ENCODE results near the gene LDHAL6B.
A peak's percentile ranks its signal among the peaks of the same experiment; 100 is the strongest.

- no peak for TF ChIP-seq CTCF (IDR thresholded peaks at IDR 0.05; ENCODE audit: insufficient read depth, low read length)
- no peak for TF ChIP-seq GABPA (IDR thresholded peaks at IDR 0.05; ENCODE audit: low read depth)
- TF ChIP-seq POLR2AphosphoS5 (IDR thresholded peaks at IDR 0.05; ENCODE audit: low read depth), result no peak
- no peak for TF ChIP-seq REST (IDR thresholded peaks at IDR 0.05; ENCODE audit: insufficient replicate concordance, low read depth)
- TF ChIP-seq SPI1 (IDR thresholded peaks at IDR 0.05; ENCODE audit: borderline replicate concordance, low read depth), result peak; percentile 4; the same call in 1 of the 2 replicates
Observed at GRCh38 chr15:59165726-59166125, 40.9 kb upstream of the LDHAL6B start.

All from HL-60 (cell line).